Breast epithelium (tissue), 4 donors: ENCODE results near the gene FYN. TPM values are rescaled to one million over a fixed set of nuclear protein-coding genes. Genes with fewer than 3 reads are reported as not detected.
A peak's percentile ranks its signal among the peaks of the same experiment; 100 is the strongest.

Experiments used
- DNase-seq, 2 donors: peaks; one replicate each; pipeline ENCODE4 v3.0.0-alpha.2; 2019; ENCODE audit warnings: low spot score in 2 of 2
- H3K27ac ChIP-seq, 2 donors: fragments of 200-600 bp; sonication (generic) in 1 of 2; one replicate each; pipeline ENCODE4 v1.5.1; 2016 to 2019; ENCODE audit warnings: mild to moderate bottlenecking in 1 of 2
- H3K27me3 ChIP-seq, 2 donors: fragments of 200-600 bp; sonication (generic) in 1 of 2; one replicate each; pipeline versions ENCODE4 v1.5.1 to v1.6.0; 2017 to 2019; ENCODE audit warnings: control low read depth in 1 of 2, mild to moderate bottlenecking in 1 of 2
- H3K36me3 ChIP-seq: fragments of 200-600 bp; one replicate; pipeline ENCODE4 v1.5.1; 2019
- H3K4me1 ChIP-seq, 2 donors: fragments of 200-600 bp; sonication (generic); one replicate each; pipeline ENCODE4 v1.5.1; 2016 to 2019; ENCODE audit warnings: control low read depth in 1 of 2
- H3K4me3 ChIP-seq, 3 donors: fragments of 200-600 bp; sonication (generic); 1 replicate in 2 of 3; 2 replicates in 1 of 3; pipeline ENCODE4 v1.5.1; 2016 to 2019; ENCODE audit warnings: mild to moderate bottlenecking in 3 of 3, moderate library complexity in 2 of 3
- H3K9me3 ChIP-seq, 2 donors: fragments of 200-600 bp; sonication (generic) in 1 of 2; one replicate each; pipeline ENCODE4 v1.5.1; 2016 to 2019; ENCODE audit warnings: control low read depth in 1 of 2
- POLR2A ChIP-seq: fragments of 450-650 bp; IDR thresholded peaks from one replicate; pipeline ENCODE4 v1.6.1; 2016; ENCODE audit warnings: antibody characterized with exemption, mild to moderate bottlenecking, moderate library complexity
- POLR2AphosphoS5 ChIP-seq, 3 donors: sonication (generic); formaldehyde crosslinking; IDR thresholded peaks; one replicate each; pipeline ENCODE4 v1.6.1; 2017; ENCODE audit warnings: antibody characterized with exemption in 3 of 3
- intact Hi-C: fragments of 100-400 bp; cut with DNase I; formaldehyde crosslinking; loops from one replicate; pipeline ENCODE4 v1.15.1; 2023; ENCODE audit warnings: low total_unique reads
- total RNA-seq, 3 donors: library from RNA; depleted of rRNA; stranded (reverse); fragments of >200 nt; gene quantifications; one replicate each; pipeline ENCODE4 v1.1.0, GENCODE V29; 2016
- TF ChIP-seq, protein P1 (sequence below), 3 donors: fragments of 450-650 bp; IDR thresholded peaks; one replicate each; pipeline ENCODE4 v1.5.1; 2016 to 2017; ENCODE audit warnings: antibody characterized with exemption in 3 of 3, mild to moderate bottlenecking in 3 of 3, moderate library complexity in 3 of 3

FYN gene
- total RNA-seq, 3 donors from 2014 or later, result 44.8 to 209 (median 111) TPM

DNA sequence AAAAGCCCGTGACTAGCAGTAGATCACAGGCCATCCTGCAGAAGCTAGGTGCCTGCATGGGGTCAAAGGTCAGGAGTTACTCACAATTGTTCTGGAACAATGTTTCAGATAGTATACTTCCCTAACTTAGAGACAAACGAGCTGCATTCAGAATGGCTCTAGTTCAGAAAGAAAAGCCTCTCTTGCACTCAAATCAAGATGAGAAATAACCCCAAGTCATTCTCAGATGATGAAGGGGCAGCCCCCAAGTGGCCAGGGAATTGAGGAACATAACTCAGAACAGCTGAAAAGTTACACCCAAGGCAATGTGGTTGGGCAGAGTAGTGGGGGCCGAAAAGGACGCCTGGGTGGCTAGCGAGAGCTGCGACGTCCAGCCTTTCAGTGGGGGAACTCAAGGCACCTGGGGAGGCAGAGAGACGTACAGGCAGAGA lies 27.8 kb downstream of the FYN start:
- H3K27me3 ChIP-seq, result no peaks in the 10 kb centered on the region
- DNase-seq, result no peak
- no peaks in the 10 kb centered on the region for H3K4me1 ChIP-seq
- no peaks in the 10 kb centered on the region for H3K36me3 ChIP-seq
- TF ChIP-seq POLR2AphosphoS5 (IDR thresholded peaks at IDR 0.05) (no peak), POLR2A (no peak)
- TF ChIP-seq, protein P1, sequence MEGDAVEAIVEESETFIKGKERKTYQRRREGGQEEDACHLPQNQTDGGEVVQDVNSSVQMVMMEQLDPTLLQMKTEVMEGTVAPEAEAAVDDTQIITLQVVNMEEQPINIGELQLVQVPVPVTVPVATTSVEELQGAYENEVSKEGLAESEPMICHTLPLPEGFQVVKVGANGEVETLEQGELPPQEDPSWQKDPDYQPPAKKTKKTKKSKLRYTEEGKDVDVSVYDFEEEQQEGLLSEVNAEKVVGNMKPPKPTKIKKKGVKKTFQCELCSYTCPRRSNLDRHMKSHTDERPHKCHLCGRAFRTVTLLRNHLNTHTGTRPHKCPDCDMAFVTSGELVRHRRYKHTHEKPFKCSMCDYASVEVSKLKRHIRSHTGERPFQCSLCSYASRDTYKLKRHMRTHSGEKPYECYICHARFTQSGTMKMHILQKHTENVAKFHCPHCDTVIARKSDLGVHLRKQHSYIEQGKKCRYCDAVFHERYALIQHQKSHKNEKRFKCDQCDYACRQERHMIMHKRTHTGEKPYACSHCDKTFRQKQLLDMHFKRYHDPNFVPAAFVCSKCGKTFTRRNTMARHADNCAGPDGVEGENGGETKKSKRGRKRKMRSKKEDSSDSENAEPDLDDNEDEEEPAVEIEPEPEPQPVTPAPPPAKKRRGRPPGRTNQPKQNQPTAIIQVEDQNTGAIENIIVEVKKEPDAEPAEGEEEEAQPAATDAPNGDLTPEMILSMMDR (IDR thresholded peaks at IDR 0.05), result no peak
- no peak overlapping the region for H3K4me3 ChIP-seq
- H3K9me3 ChIP-seq, result no peaks in the 10 kb centered on the region
- intact Hi-C loops, result no loop called here
- H3K27ac ChIP-seq, result no peak overlapping the region

DNA sequence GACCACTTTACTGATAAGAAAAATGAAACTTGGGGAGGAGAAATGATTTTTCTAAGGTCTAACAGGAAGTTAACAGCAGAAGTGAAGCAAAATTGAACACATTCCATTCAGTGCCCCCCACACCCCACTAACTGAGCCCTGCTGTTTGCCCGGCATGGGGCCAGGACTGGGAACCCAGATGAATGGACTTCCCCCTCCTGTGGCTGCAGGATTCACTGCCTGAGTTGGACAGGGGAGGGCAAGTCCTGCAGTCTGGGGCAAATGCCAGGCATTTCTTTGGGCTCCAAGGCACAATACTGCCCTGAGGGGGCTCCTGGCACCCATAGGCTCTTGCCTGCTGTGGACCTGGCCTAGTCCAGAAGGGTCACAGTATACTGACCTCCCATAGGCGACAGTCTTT lies 28.3 kb downstream of the FYN start:
- no peaks in the 10 kb centered on the region for H3K4me1 ChIP-seq
- no peak for DNase-seq
- H3K36me3 ChIP-seq, result no peaks in the 10 kb centered on the region
- no peak for TF ChIP-seq POLR2AphosphoS5 (IDR thresholded peaks at IDR 0.05)
- no peak overlapping the region for H3K4me3 ChIP-seq
- H3K9me3 ChIP-seq, result no peaks in the 10 kb centered on the region
- H3K27me3 ChIP-seq, result no peaks in the 10 kb centered on the region
- H3K27ac ChIP-seq, result peak overlapping the region in 1 of 2 donors; percentile 23
- intact Hi-C loops, result loop anchor here (1.0 kb wide), 1 partner anchor 29 kb away; no protein-coding TSS in a partner anchor

DNA sequence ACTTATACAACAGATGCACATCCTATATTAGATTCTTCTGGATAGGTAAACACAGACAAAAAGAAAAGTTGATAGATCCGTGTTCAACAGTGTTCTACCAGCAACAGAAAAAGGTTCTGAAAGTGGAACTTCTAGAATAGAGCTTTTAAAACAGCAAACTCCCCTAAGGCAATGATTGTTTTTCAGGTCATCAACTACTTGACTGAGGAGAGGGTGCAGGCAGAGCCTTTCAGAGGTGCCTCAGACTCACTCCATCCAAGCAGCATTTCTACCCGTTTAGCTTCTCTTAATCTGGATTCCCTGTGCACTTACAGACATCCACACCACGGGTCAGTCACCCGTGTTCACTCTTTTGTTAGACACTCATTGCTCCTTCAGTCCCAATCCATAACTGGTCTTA lies 28.9 kb downstream of the FYN start:
- H3K4me1 ChIP-seq, result no peaks in the 10 kb centered on the region
- DNase-seq, result no peak
- H3K27me3 ChIP-seq, result no peaks in the 10 kb centered on the region
- no peak overlapping the region for H3K4me3 ChIP-seq
- no peak overlapping the region for H3K27ac ChIP-seq
- H3K9me3 ChIP-seq, result no peaks in the 10 kb centered on the region
- TF ChIP-seq, protein P1 (IDR thresholded peaks at IDR 0.05), result no peak
- H3K36me3 ChIP-seq, result no peaks in the 10 kb centered on the region
- intact Hi-C loops, result loop anchor here (1.0 kb wide), 1 partner anchor 28 kb away; no protein-coding TSS in a partner anchor

DNA sequence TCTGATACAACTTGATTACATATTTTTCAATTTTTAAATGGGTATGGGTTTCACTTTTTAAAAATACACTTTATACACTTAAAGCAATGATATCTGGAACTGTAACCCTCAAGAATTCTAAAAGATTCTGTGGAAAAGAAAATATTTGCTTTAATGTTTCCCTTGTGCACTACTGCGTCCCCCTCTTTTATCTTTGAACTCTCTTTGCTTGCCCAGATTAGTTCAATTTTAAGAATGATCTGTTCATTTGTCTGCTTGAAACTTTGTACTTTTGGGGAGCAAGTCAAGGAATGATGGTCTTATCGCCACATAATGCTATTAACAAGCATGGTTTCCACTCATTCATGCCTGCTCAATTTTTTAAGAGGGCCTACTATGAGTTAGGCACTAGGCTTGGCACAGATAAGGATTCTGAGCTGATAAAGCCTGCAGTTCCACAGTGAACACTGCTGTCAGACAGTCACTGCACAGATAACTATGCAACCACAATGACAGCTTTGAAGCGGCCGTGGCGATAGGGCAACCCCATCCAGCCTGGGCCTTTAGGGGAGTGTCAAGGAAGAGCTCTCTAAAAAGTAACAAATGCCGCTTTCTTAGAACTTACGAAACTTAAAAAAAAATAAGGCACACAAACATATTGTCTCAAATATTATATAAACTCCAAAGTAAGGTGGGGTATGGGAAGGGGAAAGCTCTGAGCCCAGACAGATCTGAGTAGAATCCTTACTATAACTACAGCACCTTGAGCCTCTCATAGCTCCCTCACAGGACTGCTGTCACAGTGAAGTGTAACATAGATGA lies 29.7 kb downstream of the FYN start:
- intact Hi-C loops, result loop anchor here (1.0 kb wide), 1 partner anchor 27 kb away; no protein-coding TSS in a partner anchor
- no peak overlapping the region for H3K27ac ChIP-seq

DNA sequence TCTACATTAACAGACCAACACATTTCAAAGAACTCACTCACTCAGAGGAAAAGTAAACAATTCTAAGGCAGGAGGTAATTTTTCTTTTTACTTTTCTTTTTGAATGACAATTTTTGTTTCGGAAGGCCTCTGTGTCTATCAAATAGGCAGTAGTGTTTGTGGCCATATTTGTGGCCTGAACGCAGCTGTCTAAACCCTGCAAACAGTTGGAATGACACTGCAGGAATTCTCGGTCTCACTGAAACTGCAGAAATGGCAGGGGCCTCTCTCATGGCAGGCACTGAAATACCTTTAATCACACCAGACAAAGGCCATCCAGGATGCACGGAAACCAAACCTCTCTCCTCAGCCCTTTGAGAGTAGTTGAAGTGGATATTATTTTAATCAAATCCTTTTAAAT lies 30.4 kb downstream of the FYN start:
- no peaks in the 10 kb centered on the region for H3K9me3 ChIP-seq
- TF ChIP-seq, protein P1 (IDR thresholded peaks at IDR 0.05), result no peak
- TF ChIP-seq POLR2A (no peak), POLR2AphosphoS5 (IDR thresholded peaks at IDR 0.05) (no peak)
- H3K36me3 ChIP-seq, result no peaks in the 10 kb centered on the region
- H3K4me3 ChIP-seq, result no peak overlapping the region
- intact Hi-C loops, result no loop called here
- no peaks in the 10 kb centered on the region for H3K27me3 ChIP-seq
- H3K4me1 ChIP-seq, result no peaks in the 10 kb centered on the region
- H3K27ac ChIP-seq, result no peak overlapping the region
- DNase-seq, result no peak

More for the DNA sequence above, 29.7 kb downstream of the FYN start:
- Histone ChIP-seq H3K4me3 (no peak overlapping the region), H3K36me3 (no peaks in the 10 kb centered on the region), H3K27me3 (no peaks in the 10 kb centered on the region), H3K9me3 (no peaks in the 10 kb centered on the region), H3K4me1 (no peaks in the 10 kb centered on the region)
- DNase-seq, result no peak
- TF ChIP-seq, protein P1 (IDR thresholded peaks at IDR 0.05), result no peak
- TF ChIP-seq POLR2AphosphoS5 (IDR thresholded peaks at IDR 0.05) (no peak), POLR2A (no peak)
